Left ventricle myocardium inferior (tissue), 1 donor: Measurements from ENCODE around the gene XBP1. TPM values are rescaled to one million over a fixed set of nuclear protein-coding genes. Genes with fewer than 3 reads are reported as not detected.

ENCODE experiments used
- DNase-seq: peaks from one replicate; pipeline ENCODE4 v3.0.0-alpha.2; 2020
- H3K27ac ChIP-seq: fragments of 200-600 bp; replicated peaks from 2 replicates; pipeline ENCODE4 v1.8.0; 2021
- H3K27me3 ChIP-seq: fragments of 200-600 bp; 2 replicates; pipeline ENCODE4 v1.8.0; 2021; ENCODE audit warnings: low read depth
- H3K36me3 ChIP-seq: fragments of 200-600 bp; 2 replicates; pipeline ENCODE4 v1.8.0; 2021
- H3K4me1 ChIP-seq: fragments of 200-600 bp; 2 replicates; pipeline ENCODE4 v1.8.0; 2021
- H3K4me3 ChIP-seq: fragments of 200-600 bp; 2 replicates; pipeline ENCODE4 v1.8.0; 2021; ENCODE audit warnings: mild to moderate bottlenecking, moderate library complexity
- H3K9me3 ChIP-seq: fragments of 200-600 bp; replicated peaks from 2 replicates; pipeline ENCODE4 v1.8.0; 2021
- intact Hi-C: fragments of 100-400 bp; cut with micrococcal nuclease; formaldehyde crosslinking; loops from one replicate; pipeline ENCODE4 v1.11.0; 2022
- total RNA-seq: library from RNA; stranded (reverse); fragmentation: NEBNext Ultra II Directional; extraction: Animal tissue kit (Norgen Biotek cat#: 25700); gene quantifications from one replicate; pipeline ENCODE4 v1.2.1, GENCODE V29; 2021
- TF ChIP-seq, protein P1 (sequence below): fragments of 200-600 bp; IDR thresholded peaks from 2 replicates; pipeline ENCODE4 v1.8.0; 2021; ENCODE audit warnings: antibody characterized with exemption, mild to moderate bottlenecking, borderline replicate concordance
- donor health status: DM: no; HTN: yes; CAD: no; lungs with severe emphysema.

Gene XBP1
- total RNA-seq, 1 donor from 2014 or later = 75.9 TPM

DNA sequence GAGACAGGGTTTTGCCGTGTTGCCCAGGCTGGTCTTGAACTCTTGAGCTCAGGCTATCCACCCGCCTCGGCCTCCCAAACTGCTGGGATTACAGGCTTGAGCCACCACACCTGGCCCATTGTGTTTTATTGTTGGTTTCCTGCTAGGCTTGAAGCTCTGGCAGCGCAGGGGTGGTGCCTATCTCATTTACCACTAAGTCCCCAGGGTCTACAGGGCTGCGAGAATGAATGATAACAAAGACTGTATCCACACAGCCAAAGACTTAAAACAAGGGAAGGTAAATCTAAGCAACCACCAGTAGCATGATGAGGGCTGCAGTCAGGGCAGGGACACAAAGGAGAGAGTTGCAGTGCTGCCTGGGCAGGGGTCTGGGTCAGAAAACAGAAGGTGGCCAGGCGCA, 37.3 kb upstream of the XBP1 start:
- H3K4me1 ChIP-seq = no peaks in the 10 kb centered on the region
- no peak for DNase-seq
- no peaks in the 10 kb centered on the region for H3K27me3 ChIP-seq
- H3K9me3 ChIP-seq = no peaks in the 10 kb centered on the region
- TF ChIP-seq, protein P1, sequence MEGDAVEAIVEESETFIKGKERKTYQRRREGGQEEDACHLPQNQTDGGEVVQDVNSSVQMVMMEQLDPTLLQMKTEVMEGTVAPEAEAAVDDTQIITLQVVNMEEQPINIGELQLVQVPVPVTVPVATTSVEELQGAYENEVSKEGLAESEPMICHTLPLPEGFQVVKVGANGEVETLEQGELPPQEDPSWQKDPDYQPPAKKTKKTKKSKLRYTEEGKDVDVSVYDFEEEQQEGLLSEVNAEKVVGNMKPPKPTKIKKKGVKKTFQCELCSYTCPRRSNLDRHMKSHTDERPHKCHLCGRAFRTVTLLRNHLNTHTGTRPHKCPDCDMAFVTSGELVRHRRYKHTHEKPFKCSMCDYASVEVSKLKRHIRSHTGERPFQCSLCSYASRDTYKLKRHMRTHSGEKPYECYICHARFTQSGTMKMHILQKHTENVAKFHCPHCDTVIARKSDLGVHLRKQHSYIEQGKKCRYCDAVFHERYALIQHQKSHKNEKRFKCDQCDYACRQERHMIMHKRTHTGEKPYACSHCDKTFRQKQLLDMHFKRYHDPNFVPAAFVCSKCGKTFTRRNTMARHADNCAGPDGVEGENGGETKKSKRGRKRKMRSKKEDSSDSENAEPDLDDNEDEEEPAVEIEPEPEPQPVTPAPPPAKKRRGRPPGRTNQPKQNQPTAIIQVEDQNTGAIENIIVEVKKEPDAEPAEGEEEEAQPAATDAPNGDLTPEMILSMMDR = no peak
- intact Hi-C loops = no loop called here
- H3K27ac ChIP-seq = no peak overlapping the region
- no peaks in the 10 kb centered on the region for H3K36me3 ChIP-seq
- H3K4me3 ChIP-seq = no peak overlapping the region

DNA sequence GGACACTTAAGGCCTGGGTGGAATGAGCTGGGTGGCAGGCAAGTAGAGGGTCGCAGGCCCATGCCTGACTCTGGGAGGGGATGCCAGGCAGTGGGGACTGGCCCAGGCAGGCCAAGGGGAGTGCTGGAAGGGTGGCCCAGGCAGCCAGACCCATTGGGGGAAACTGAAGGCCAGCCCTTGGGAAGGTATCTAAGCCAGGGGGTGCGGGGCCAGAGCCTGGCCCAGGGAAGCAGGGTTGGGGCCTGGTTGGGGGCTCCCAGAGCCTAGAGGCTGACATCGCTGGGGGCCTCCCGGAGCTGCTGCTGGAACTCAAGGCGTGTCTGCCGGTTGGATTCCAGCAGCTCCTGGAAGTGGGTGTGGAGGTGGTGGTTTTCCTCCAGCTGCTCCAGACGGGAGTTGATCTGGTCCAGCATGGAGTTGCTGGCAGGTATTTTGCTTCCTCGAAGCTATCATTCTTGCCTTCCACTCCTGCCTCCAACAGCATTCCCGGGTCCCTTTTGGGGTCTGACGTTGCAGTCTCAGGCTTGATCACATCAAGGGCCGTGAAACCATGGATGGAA, 35.3 kb upstream of the XBP1 start:
- intact Hi-C loops = no loop called here

DNA sequence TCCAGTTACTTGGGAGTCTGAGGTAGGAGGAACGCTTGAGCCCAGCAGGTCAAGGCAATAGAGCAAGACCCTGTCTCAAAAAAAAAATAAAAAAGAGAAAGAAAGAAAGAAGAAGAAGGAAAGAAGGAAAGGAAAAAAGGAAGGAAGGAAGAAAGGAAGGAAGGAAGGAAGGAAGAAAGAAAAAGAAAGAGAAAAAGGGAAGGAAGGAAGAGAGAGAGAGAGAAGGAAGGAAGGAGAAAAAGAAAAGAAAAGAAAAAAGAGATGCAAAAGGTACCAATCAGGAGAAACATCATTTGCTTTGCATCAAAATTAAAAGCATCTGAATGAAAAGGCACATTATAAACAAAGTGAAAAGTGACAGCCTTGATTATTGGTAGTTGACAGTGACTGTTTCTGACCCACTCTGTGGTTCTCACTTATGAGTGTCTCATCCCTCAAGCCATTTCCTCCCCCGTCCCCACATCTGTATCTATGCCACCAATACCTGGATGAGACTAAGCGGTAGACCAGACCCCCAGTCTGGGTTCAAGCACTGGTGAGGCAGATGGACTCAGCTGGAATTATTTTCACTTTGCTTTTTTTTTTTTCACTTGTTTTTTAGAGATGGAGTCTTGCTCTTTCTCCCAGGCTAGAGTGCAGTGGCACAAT, 33.0 kb upstream of the XBP1 start:
- Histone ChIP-seq H3K9me3 (no peaks in the 10 kb centered on the region), H3K4me3 (no peak overlapping the region), H3K27ac (no peak overlapping the region), H3K36me3 (peaks cover 4% of the 10 kb centered on the region), H3K4me1 (peaks cover 11% of the 10 kb centered on the region), H3K27me3 (no peaks in the 10 kb centered on the region)
- TF ChIP-seq, protein P1 = no peak
- no peak for DNase-seq
- intact Hi-C loops = loop anchor here (5.0 kb wide), 1 partner anchor 231 kb away; no protein-coding TSS in a partner anchor

More for the DNA sequence above, 35.3 kb upstream of the XBP1 start:
- Histone ChIP-seq H3K27me3 (no peaks in the 10 kb centered on the region), H3K36me3 (peaks cover 4% of the 10 kb centered on the region), H3K9me3 (no peaks in the 10 kb centered on the region), H3K4me1 (no peaks in the 10 kb centered on the region), H3K27ac (no peak overlapping the region), H3K4me3 (no peak overlapping the region)
- no peak for DNase-seq
- TF ChIP-seq, protein P1 = no peak

DNA sequence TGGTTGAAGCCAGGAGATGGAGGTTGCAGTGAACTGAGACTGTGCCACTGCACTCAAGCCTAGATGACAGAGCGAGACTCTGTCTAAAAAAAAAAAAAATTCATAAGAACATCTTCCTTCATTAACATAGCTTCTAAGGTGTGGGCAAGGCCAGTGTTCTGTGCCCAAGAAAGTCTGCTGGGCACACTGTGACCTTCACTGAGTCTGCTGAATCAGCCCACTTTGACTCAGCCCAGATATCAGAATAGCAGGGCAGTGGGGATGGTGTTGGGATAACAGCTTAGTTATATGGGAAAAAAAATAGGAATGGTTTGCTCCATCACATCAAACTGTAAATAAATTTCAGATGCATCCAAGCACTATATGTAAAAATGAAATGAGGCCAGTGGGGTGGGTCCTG, 32.4 kb upstream of the XBP1 start:
- no peaks in the 10 kb centered on the region for H3K27me3 ChIP-seq
- no peaks in the 10 kb centered on the region for H3K9me3 ChIP-seq
- intact Hi-C loops = loop anchor here (5.0 kb wide), 1 partner anchor 230 kb away; no protein-coding TSS in a partner anchor
- no peak for DNase-seq
- no peak overlapping the region for H3K4me3 ChIP-seq
- H3K4me1 ChIP-seq = peaks cover 11% of the 10 kb centered on the region
- peaks cover 4% of the 10 kb centered on the region for H3K36me3 ChIP-seq
- no peak overlapping the region for H3K27ac ChIP-seq
- TF ChIP-seq, protein P1 = no peak

DNA sequence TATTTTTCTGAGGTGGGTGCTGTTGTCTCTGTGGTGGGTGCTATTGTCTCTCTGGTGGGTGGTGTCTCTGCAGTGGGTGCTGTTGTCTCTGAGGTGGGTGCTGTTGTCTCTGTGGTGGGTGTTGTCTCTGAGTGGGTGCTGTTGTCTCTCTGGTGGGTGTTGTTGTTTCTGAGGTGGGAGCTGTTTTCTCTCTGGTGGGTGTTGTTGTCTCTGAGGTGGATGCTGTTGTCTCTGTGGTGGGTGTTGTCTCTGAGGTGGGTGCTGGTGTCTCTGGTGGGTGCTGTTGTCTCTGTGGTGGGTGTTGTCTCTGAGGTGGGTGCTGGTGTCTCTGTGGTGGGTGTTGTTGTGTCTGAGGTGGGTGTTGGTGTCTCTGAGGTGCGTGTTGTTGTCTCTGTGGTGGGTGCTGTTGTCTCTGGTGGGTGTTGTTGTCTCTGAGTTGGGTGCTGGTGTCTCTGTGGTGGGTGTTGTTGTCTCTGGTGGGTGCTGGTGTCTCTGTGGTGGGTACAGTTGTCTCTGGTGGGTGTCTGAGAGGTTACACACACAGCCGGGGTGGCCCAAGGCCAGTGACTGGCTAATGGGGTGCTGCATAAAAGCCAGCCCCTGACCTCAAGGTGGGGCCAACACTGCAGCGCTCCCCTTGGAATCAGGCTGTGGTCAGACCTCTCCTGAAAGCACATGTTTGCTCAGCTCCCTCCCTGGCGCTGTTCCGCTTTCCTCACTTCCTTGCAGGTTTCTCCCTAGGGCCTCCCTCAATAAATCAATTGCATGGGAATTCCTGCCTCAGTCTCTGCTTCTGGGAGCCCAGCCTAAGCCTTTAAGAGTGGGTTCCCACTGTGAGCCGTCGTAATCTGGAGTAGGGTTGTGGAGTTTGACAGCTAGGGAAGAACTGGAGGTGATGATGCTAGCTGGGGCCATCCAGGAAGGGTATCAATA, 31.0 kb upstream of the XBP1 start:
- no peaks in the 10 kb centered on the region for H3K9me3 ChIP-seq
- intact Hi-C loops = loop anchor here (5.0 kb wide), 1 partner anchor 229 kb away; no protein-coding TSS in a partner anchor
- H3K27me3 ChIP-seq = no peaks in the 10 kb centered on the region
- peaks cover 11% of the 10 kb centered on the region for H3K4me1 ChIP-seq
- H3K36me3 ChIP-seq = peaks cover 4% of the 10 kb centered on the region
- DNase-seq = no peak
- no peak overlapping the region for H3K4me3 ChIP-seq
- TF ChIP-seq, protein P1 = no peak
- no peak overlapping the region for H3K27ac ChIP-seq
